ENCODE data around the gene PCK2. TPM values are rescaled to one million over a fixed set of nuclear protein-coding genes. Genes with fewer than 3 reads are reported as not detected.
A peak's percentile ranks its signal among the peaks of the same experiment; 100 is the strongest.

Gene PCK2
- total and polyA plus RNA-seq, 2 of the 13 experiments (the other 11 are each of a cell fraction or from before 2014, with no cell fraction given): 129 to 272 TPM

DNA sequence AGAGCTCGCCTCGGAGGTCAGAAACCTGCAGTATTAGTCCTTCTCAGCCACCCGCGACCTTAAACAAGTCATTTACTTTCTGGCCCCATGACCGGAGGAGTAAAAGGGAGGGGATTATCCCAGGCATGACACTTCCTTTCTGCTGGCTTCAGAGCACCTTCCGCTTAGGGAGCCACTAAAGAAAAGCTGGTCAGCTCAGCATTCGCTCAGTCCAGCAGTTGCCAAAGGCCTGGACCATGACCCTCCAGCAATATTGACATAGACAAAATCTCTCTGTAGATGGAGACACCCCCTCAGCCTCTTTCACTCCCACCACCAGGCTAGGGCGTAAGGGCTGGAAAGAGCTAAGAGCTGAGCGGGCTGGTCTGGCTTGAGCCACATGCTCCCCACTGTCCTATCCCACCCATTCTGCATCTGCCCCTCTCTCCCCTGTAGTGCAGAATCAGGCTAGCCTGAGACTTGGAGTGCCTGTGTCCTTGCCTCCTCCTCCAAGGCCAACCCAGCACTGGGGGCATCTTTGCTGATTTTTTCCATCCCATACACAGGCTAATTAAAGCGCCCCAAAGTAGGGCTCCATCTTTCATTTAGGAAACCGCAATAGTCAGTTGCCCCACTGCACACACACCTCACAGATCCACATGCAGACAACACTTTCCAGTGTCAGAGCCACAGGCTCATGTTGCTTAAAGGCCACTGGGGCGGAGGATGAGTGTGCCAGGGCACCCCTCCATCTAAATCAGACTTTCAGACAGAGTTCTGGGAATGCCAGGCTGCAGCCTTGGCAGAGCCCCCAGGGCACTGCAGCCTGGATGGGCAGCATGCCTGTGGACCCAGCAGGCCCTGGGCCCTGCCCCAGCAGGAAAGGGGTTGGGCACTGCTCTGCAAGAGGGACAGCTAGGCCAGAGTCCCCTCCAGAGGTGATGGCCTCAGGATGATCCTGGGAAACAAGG, 26.7 kb upstream of the PCK2 start (continued):
- no peak for TF ChIP-seq SMARCE1 (IDR thresholded peaks at IDR 0.05; ENCODE audit: borderline replicate concordance)
- no peak for TF ChIP-seq ZNF670 (CRISPR knock-in tag; IDR thresholded peaks at IDR 0.05; ENCODE audit: borderline replicate concordance)
- TF ChIP-seq TCF7L2 (IDR thresholded peaks at IDR 0.05; ENCODE audit: low read depth, low read length): no peak
- TF ChIP-seq NFE2L1 (CRISPR knock-in tag; IDR thresholded peaks at IDR 0.05; ENCODE audit: borderline replicate concordance): no peak
- TF ChIP-seq IRX3 (CRISPR knock-in tag; IDR thresholded peaks at IDR 0.05; ENCODE audit: borderline replicate concordance, low read depth): no peak
- no peak for TF ChIP-seq ZNF850 (CRISPR knock-in tag; conservative IDR thresholded peaks at IDR 0.05)
- TF ChIP-seq NR2C2 (CRISPR knock-in tag; IDR thresholded peaks at IDR 0.05; ENCODE audit: borderline replicate concordance): 0 out of 2 replicates have a peak, but pooled peaks have one; percentile 26
- no peak for TF ChIP-seq KDM5A (IDR thresholded peaks at IDR 0.05; ENCODE audit: borderline replicate concordance, low read length)
- 0 out of 2 replicates have a peak, but pooled peaks have one; percentile 53 for TF ChIP-seq ZNF225 (CRISPR knock-in tag; IDR thresholded peaks at IDR 0.05)
- TF ChIP-seq, protein P1, sequence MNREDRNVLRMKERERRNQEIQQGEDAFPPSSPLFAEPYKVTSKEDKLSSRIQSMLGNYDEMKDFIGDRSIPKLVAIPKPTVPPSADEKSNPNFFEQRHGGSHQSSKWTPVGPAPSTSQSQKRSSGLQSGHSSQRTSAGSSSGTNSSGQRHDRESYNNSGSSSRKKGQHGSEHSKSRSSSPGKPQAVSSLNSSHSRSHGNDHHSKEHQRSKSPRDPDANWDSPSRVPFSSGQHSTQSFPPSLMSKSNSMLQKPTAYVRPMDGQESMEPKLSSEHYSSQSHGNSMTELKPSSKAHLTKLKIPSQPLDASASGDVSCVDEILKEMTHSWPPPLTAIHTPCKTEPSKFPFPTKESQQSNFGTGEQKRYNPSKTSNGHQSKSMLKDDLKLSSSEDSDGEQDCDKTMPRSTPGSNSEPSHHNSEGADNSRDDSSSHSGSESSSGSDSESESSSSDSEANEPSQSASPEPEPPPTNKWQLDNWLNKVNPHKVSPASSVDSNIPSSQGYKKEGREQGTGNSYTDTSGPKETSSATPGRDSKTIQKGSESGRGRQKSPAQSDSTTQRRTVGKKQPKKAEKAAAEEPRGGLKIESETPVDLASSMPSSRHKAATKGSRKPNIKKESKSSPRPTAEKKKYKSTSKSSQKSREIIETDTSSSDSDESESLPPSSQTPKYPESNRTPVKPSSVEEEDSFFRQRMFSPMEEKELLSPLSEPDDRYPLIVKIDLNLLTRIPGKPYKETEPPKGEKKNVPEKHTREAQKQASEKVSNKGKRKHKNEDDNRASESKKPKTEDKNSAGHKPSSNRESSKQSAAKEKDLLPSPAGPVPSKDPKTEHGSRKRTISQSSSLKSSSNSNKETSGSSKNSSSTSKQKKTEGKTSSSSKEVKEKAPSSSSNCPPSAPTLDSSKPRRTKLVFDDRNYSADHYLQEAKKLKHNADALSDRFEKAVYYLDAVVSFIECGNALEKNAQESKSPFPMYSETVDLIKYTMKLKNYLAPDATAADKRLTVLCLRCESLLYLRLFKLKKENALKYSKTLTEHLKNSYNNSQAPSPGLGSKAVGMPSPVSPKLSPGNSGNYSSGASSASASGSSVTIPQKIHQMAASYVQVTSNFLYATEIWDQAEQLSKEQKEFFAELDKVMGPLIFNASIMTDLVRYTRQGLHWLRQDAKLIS (CRISPR knock-in tag; IDR thresholded peaks at IDR 0.05): no peak
- TF ChIP-seq, protein P2, sequence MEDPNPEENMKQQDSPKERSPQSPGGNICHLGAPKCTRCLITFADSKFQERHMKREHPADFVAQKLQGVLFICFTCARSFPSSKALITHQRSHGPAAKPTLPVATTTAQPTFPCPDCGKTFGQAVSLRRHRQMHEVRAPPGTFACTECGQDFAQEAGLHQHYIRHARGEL (CRISPR knock-in tag; IDR thresholded peaks at IDR 0.05): no peak
- TF ChIP-seq PLRG1 (conservative IDR thresholded peaks at IDR 0.05): no peak
- no peak for TF ChIP-seq DR1 (CRISPR knock-in tag; IDR thresholded peaks at IDR 0.05)
- 0 out of 2 replicates have a peak, but pooled peaks have one; percentile 45 for TF ChIP-seq HMGXB3 (CRISPR knock-in tag; IDR thresholded peaks at IDR 0.05; ENCODE audit: borderline replicate concordance)
- TF ChIP-seq ZNF776 (CRISPR knock-in tag; IDR thresholded peaks at IDR 0.05): 0 out of 2 replicates have a peak, but pooled peaks have one; percentile 39
- TF ChIP-seq ZBTB39 (CRISPR knock-in tag; IDR thresholded peaks at IDR 0.05): no peak
- TF ChIP-seq RXRA (CRISPR knock-in tag; IDR thresholded peaks at IDR 0.05): no peak
- TF ChIP-seq CBFB (CRISPR knock-in tag; IDR thresholded peaks at IDR 0.05): no peak
